Subcutaneous abdominal adipose tissue (tissue), 5 donors: ENCODE measurements around the gene SF3B1.
"Not testable (repeated sequence)": the region's sequence is repeated elsewhere in the genome, so short reads cannot be mapped to it uniquely, and the experiment has no call there.

Source experiments
- H3K27ac ChIP-seq: one replicate; pipeline ENCODE4 v1.7.0; 2013; ENCODE audit warnings: low read depth, mild to moderate bottlenecking, inconsistent platforms, low read length, moderate library complexity
- H3K27me3 ChIP-seq, 5 donors: one replicate each; pipeline ENCODE4 v1.7.0; 2013; ENCODE audit warnings: low read length in 5 of 5, inconsistent platforms in 1 of 5; ENCODE audit not compliant: control insufficient read depth in 5 of 5, insufficient read depth in 4 of 5
- H3K36me3 ChIP-seq, 5 donors: one replicate each; pipeline ENCODE4 v1.7.0; 2013; ENCODE audit warnings: low read length in 5 of 5; ENCODE audit not compliant: control insufficient read depth in 5 of 5, insufficient read depth in 5 of 5
- H3K4me1 ChIP-seq, 5 donors: one replicate each; pipeline ENCODE4 v1.7.0; 2013; ENCODE audit warnings: low read length in 5 of 5, mild to moderate bottlenecking in 3 of 5, moderate library complexity in 1 of 5; ENCODE audit not compliant: control insufficient read depth in 5 of 5, insufficient read depth in 5 of 5
- H3K4me3 ChIP-seq, 5 donors: one replicate each; pipeline ENCODE4 v1.7.0; 2013; ENCODE audit warnings: low read length in 5 of 5, low read depth in 1 of 5
- H3K9ac ChIP-seq, 5 donors: one replicate each; pipeline ENCODE4 v1.7.0; 2013; ENCODE audit warnings: low read length in 5 of 5, mild to moderate bottlenecking in 4 of 5, moderate library complexity in 3 of 5
- H3K9me3 ChIP-seq, 5 donors: one replicate each; pipeline ENCODE4 v1.7.0; 2013; ENCODE audit warnings: low read length in 5 of 5; ENCODE audit not compliant: control insufficient read depth in 5 of 5
- donor health status: healthy.
- donor health status: healthy.
- donor health status: healthy.
- donor health status: healthy.
- donor health status: healthy.

The SF3B1 gene

GRCh38 chr2:197435598-197436420 is 981 bp upstream of the SF3B1 start:
- H3K27ac ChIP-seq, result peak overlapping the region; percentile 100
- no peaks in the 10 kb centered on the region for H3K9me3 ChIP-seq
- no peaks in the 10 kb centered on the region for H3K27me3 ChIP-seq
- peak overlapping the region; percentile 90 to 100 (median 99) for H3K4me3 ChIP-seq
- H3K4me1 ChIP-seq, result peaks cover 8 to 41% (median 40%) of the 10 kb centered on the region in 5 donors
- H3K36me3 ChIP-seq, result no peaks in the 10 kb centered on the region
- H3K9ac ChIP-seq, result peak overlapping the region; percentile 83 to 100 (median 99)

GRCh38 chr2:197433780-197434438 is 919 bp downstream of the SF3B1 start:
- H3K36me3 ChIP-seq, result peaks cover 0 to 4% (median 0%) of the 10 kb centered on the region in 5 donors
- peak overlapping the region; percentile 99 to 100 (median 100) for H3K9ac ChIP-seq
- peaks cover 10 to 56% (median 53%) of the 10 kb centered on the region in 5 donors for H3K4me1 ChIP-seq
- H3K9me3 ChIP-seq, result no peaks in the 10 kb centered on the region
- peak overlapping the region; percentile 100 for H3K27ac ChIP-seq
- H3K27me3 ChIP-seq, result no peaks in the 10 kb centered on the region
- H3K4me3 ChIP-seq, result peak overlapping the region; percentile 90 to 100 (median 100)

- H3K27me3 ChIP-seq, H3K36me3 ChIP-seq, H3K9me3 ChIP-seq: not testable (repeated sequence)
- peak overlapping the region; percentile 24 for H3K27ac ChIP-seq
- H3K9ac ChIP-seq, result peak overlapping the region in 4 of 5 donors; percentile 99 to 100 (median 100)
- H3K4me3 ChIP-seq, result peak overlapping the region; percentile 8 to 100 (median 100)
- H3K4me1 ChIP-seq, result peaks cover 10 to 70% (median 61%) of the 10 kb centered on the region in 5 donors
These were observed 2.3 kb downstream of the SF3B1 start for GRCh38 chr2:197432527-197432926.

- H3K9ac ChIP-seq, result peak overlapping the region in 2 of 5 donors; percentile 58 to 68
- peak overlapping the region in 1 of 5 donors; percentile 27 for H3K4me3 ChIP-seq
- no peaks in the 10 kb centered on the region for H3K27me3 ChIP-seq
- H3K4me1 ChIP-seq, result peaks cover 14 to 76% (median 65%) of the 10 kb centered on the region in 5 donors
- no peaks in the 10 kb centered on the region for H3K9me3 ChIP-seq
- H3K36me3 ChIP-seq, result peaks cover 0 to 4% (median 0%) of the 10 kb centered on the region in 5 donors
- H3K27ac ChIP-seq, result peak overlapping the region; percentile 24
These were observed 3.0 kb downstream of the SF3B1 start for GRCh38 chr2:197431858-197432257.

GRCh38 chr2:197427986-197428385 is 6.8 kb downstream of the SF3B1 start:
- H3K9me3 ChIP-seq, result no peaks in the 10 kb centered on the region
- no peaks in the 10 kb centered on the region for H3K27me3 ChIP-seq
- no peak overlapping the region for H3K9ac ChIP-seq
- H3K27ac ChIP-seq, result peak overlapping the region; percentile 50
- H3K4me1 ChIP-seq, result peaks cover 11 to 78% (median 70%) of the 10 kb centered on the region in 5 donors
- H3K36me3 ChIP-seq, result peaks cover 0 to 11% (median 7%) of the 10 kb centered on the region in 5 donors
- H3K4me3 ChIP-seq, result no peak overlapping the region

GRCh38 chr2:197426723-197427603 is 7.9 kb downstream of the SF3B1 start:
- H3K27me3 ChIP-seq, result no peaks in the 10 kb centered on the region
- H3K9ac ChIP-seq, result peak overlapping the region in 1 of 5 donors; percentile 35
- no peak overlapping the region for H3K4me3 ChIP-seq
- no peaks in the 10 kb centered on the region for H3K9me3 ChIP-seq
- peaks cover 8 to 68% (median 60%) of the 10 kb centered on the region in 5 donors for H3K4me1 ChIP-seq
- peaks cover 0 to 11% (median 7%) of the 10 kb centered on the region in 5 donors for H3K36me3 ChIP-seq
- no peak overlapping the region for H3K27ac ChIP-seq

GRCh38 chr2:197425550-197425949 is 9.3 kb downstream of the SF3B1 start:
- Histone ChIP-seq H3K9ac (peak overlapping the region in 1 of 5 donors; percentile 52), H3K27ac (no peak overlapping the region), H3K9me3 (no peaks in the 10 kb centered on the region), H3K4me1 (peaks cover 5 to 57% (median 47%) of the 10 kb centered on the region in 5 donors), H3K27me3 (no peaks in the 10 kb centered on the region), H3K4me3 (no peak overlapping the region), H3K36me3 (peaks cover 1 to 21% (median 13%) of the 10 kb centered on the region in 5 donors)

GRCh38 chr2:197423307-197423706 is 11.5 kb downstream of the SF3B1 start:
- H3K27ac ChIP-seq, result no peak overlapping the region
- peaks cover 4 to 40% (median 32%) of the 10 kb centered on the region in 5 donors for H3K4me1 ChIP-seq
- H3K4me3 ChIP-seq, result no peak overlapping the region
- no peak overlapping the region for H3K9ac ChIP-seq
- H3K36me3 ChIP-seq, result peaks cover 18 to 42% (median 35%) of the 10 kb centered on the region in 5 donors
- H3K27me3 ChIP-seq, result no peaks in the 10 kb centered on the region
- no peaks in the 10 kb centered on the region for H3K9me3 ChIP-seq

GRCh38 chr2:197419438-197419837 is 15.4 kb downstream of the SF3B1 start:
- no peak overlapping the region for H3K9ac ChIP-seq
- no peak overlapping the region for H3K27ac ChIP-seq
- peaks cover 47 to 75% (median 56%) of the 10 kb centered on the region in 5 donors for H3K36me3 ChIP-seq

More at GRCh38 chr2:197419438-197419837, 15.4 kb downstream of the SF3B1 start:
- H3K4me3 ChIP-seq, result no peak overlapping the region
- H3K27me3 ChIP-seq, result no peaks in the 10 kb centered on the region
- peaks cover 0 to 12% (median 6%) of the 10 kb centered on the region in 5 donors for H3K4me1 ChIP-seq
- H3K9me3 ChIP-seq, result no peaks in the 10 kb centered on the region
